ENCODE measurements around the gene TLE4. TPM values are rescaled to one million over a fixed set of nuclear protein-coding genes. Genes with fewer than 3 reads are reported as not detected.

Gene TLE4
- total and polyA plus RNA-seq, 2 donors (not counting 1 experiment from before 2014, with no cell fraction given), result 34.7 to 57.3 TPM

DNA sequence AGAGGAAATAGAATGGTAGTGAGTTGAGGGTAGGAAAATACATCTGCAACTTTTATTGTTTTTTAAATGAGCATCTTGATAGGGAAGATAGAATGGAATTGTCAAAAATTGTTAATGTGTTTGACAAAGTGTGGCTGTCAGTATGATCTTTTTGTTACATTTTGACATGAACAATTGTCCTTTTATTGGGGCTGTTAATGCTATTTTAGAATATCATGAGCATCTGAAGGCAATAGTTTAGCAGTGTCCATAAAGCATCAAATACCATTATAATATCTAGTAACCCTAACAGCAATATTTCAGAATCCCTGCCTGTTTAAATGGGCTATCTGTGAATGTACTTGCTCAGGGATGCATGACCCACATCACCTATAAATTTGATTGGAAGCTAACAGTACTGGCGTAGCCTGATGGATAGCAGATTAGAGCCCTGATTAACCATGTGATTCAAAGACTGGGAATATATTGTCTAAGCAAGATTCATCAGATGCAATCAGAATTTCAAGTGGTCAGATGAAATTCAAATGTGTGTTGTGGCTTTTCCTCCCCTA, 37.8 kb downstream of the TLE4 start:
- ATAC-seq (ENCODE audit: low read depth) (no peak), DNase-seq (no peak)
- Histone ChIP-seq H3K36me3 (replicated peaks in 1 of 2; ENCODE audit: control extremely low read depth in 1 of 2, control insufficient read depth in 1 of 2, extremely low read depth in 1 of 2, insufficient read depth in 2 of 2, low read length in 1 of 2) (peaks cover 0 to 5% of the 10 kb centered on the region in 2 experiments), H2AFZ (ENCODE audit: insufficient read depth, low read depth, low read length, poor library complexity, severe bottlenecking) (no peak overlapping the region), H3K27me3 (replicated peaks in 1 of 4; ENCODE audit: control extremely low read depth in 1 of 4, control insufficient read depth in 3 of 4, insufficient read depth in 4 of 4, low read length in 3 of 4) (no peaks in the 10 kb centered on the region), H3K9ac (ENCODE audit: low read length) (no peak overlapping the region), H3K27ac (ENCODE audit: low read length in 2 of 2) (no peak overlapping the region), H3K9me3 (ENCODE audit: control extremely low read depth in 1 of 3, control insufficient read depth in 2 of 3, insufficient read depth in 1 of 3, low read length in 2 of 3) (no peaks in the 10 kb centered on the region), H3K4me1 (ENCODE audit: control insufficient read depth in 2 of 2, insufficient read depth in 2 of 2, low read length in 2 of 2) (peaks cover 7 to 11% of the 10 kb centered on the region in 2 donors), H3K79me2 (ENCODE audit: control insufficient read depth, insufficient read depth, low read length) (peaks cover 64% of the 10 kb centered on the region), H3K4me2 (replicated peaks; ENCODE audit: low read depth, low read length, poor library complexity, severe bottlenecking) (no peak overlapping the region), H4K20me1 (ENCODE audit: control insufficient read depth, insufficient read depth, low read length, poor library complexity, severe bottlenecking) (peaks cover 42% of the 10 kb centered on the region), H3K4me3 (ENCODE audit: control extremely low read depth in 1 of 5, extremely low read depth in 1 of 5, insufficient read depth in 1 of 5, low read depth in 2 of 5, low read length in 4 of 5) (no peak overlapping the region)
- Mint-ChIP-seq H3K9me3 (ENCODE audit: insufficient read depth) (no peaks in the 10 kb centered on the region), H3K4me3 (no peak overlapping the region), H3K27ac (no peak overlapping the region), H3K4me1 (peaks cover 48% of the 10 kb centered on the region), H3K27me3 (no peaks in the 10 kb centered on the region)
- POLR2A ChIA-PET, result no interaction called here
- WGBS (ENCODE audit: insufficient coverage), result no CpG with 5 or more reads among the region's 1 CpG
- CTCF ChIA-PET, result no interaction called here
- intact Hi-C loops (cut with micrococcal nuclease), result no loop called here
- TF ChIP-seq EZH2 (IDR thresholded peaks at IDR 0.05; ENCODE audit: borderline replicate concordance, insufficient read depth, low read depth, low read length, poor library complexity, severe bottlenecking), result no peak
- TF ChIP-seq, protein P1, sequence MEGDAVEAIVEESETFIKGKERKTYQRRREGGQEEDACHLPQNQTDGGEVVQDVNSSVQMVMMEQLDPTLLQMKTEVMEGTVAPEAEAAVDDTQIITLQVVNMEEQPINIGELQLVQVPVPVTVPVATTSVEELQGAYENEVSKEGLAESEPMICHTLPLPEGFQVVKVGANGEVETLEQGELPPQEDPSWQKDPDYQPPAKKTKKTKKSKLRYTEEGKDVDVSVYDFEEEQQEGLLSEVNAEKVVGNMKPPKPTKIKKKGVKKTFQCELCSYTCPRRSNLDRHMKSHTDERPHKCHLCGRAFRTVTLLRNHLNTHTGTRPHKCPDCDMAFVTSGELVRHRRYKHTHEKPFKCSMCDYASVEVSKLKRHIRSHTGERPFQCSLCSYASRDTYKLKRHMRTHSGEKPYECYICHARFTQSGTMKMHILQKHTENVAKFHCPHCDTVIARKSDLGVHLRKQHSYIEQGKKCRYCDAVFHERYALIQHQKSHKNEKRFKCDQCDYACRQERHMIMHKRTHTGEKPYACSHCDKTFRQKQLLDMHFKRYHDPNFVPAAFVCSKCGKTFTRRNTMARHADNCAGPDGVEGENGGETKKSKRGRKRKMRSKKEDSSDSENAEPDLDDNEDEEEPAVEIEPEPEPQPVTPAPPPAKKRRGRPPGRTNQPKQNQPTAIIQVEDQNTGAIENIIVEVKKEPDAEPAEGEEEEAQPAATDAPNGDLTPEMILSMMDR (IDR thresholded peaks at IDR 0.05), result no peak

DNA sequence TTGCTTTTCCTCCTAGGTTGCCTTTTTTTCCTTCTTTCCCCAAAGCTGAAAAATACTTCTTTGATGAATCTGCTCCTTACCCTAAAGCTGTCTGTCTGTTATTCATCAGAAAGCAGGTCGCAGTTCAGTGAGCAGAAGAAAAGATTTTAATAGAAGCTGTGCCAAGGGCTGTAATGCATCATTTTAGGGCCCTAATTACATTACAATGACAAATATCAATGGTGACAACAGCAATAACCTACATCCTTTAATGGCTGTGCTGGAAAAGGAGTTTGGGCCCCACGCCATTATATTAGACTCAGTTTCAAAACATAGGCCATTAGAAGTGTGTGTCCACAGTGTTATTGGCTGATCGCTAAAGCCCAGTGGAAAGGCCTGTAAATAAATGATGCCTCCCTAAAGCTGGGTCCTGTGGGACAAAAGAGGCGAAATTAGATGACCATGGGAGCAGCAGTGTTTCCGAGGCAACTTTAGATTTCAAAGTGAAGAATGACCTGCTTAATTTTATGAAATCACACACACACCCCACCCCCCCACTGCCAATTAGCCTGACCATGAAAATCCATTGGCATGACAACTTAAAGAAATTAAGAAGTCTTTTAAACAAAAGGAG, 38.4 kb downstream of the TLE4 start:
- Histone ChIP-seq H3K79me2 (ENCODE audit: control insufficient read depth, insufficient read depth, low read length) (peaks cover 64% of the 10 kb centered on the region), H3K36me3 (replicated peaks in 1 of 2; ENCODE audit: control extremely low read depth in 1 of 2, control insufficient read depth in 1 of 2, extremely low read depth in 1 of 2, insufficient read depth in 2 of 2, low read length in 1 of 2) (peaks cover 0 to 3% of the 10 kb centered on the region in 2 experiments), H2AFZ (ENCODE audit: insufficient read depth, low read depth, low read length, poor library complexity, severe bottlenecking) (no peak overlapping the region), H3K4me3 (ENCODE audit: control extremely low read depth in 1 of 5, extremely low read depth in 1 of 5, insufficient read depth in 1 of 5, low read depth in 2 of 5, low read length in 4 of 5) (no peak overlapping the region), H3K4me2 (replicated peaks; ENCODE audit: low read depth, low read length, poor library complexity, severe bottlenecking) (no peak overlapping the region), H4K20me1 (ENCODE audit: control insufficient read depth, insufficient read depth, low read length, poor library complexity, severe bottlenecking) (peaks cover 43% of the 10 kb centered on the region), H3K27ac (ENCODE audit: low read length in 2 of 2) (no peak overlapping the region), H3K27me3 (replicated peaks in 1 of 4; ENCODE audit: control extremely low read depth in 1 of 4, control insufficient read depth in 3 of 4, insufficient read depth in 4 of 4, low read length in 3 of 4) (no peaks in the 10 kb centered on the region), H3K4me1 (ENCODE audit: control insufficient read depth in 2 of 2, insufficient read depth in 2 of 2, low read length in 2 of 2) (peaks cover 9% of the 10 kb centered on the region in 2 donors), H3K9ac (ENCODE audit: low read length) (no peak overlapping the region), H3K9me3 (ENCODE audit: control extremely low read depth in 1 of 3, control insufficient read depth in 2 of 3, insufficient read depth in 1 of 3, low read length in 2 of 3) (no peaks in the 10 kb centered on the region)
- 95% methylated on average over 3 of the region's 5 CpGs for WGBS (ENCODE audit: insufficient coverage)
- ATAC-seq (ENCODE audit: low read depth) (no peak), DNase-seq (no peak)
- no peak for TF ChIP-seq EZH2 (IDR thresholded peaks at IDR 0.05; ENCODE audit: borderline replicate concordance, insufficient read depth, low read depth, low read length, poor library complexity, severe bottlenecking)
- TF ChIP-seq, protein P1 (IDR thresholded peaks at IDR 0.05), result no peak
- POLR2A ChIA-PET, result no interaction called here
- Mint-ChIP-seq H3K4me1 (peaks cover 54% of the 10 kb centered on the region), H3K4me3 (no peak overlapping the region), H3K9me3 (ENCODE audit: insufficient read depth) (no peaks in the 10 kb centered on the region), H3K27ac (no peak overlapping the region), H3K27me3 (no peaks in the 10 kb centered on the region)
- CTCF ChIA-PET, result interaction anchor here (1.2 kb wide), 1 partner anchor 14 kb away, joined by 4 read pairs; no protein-coding TSS in a partner anchor
- intact Hi-C loops (cut with micrococcal nuclease), result no loop called here

All from B cell (primary cell).